NB4 (cell line): Measurements from ENCODE around the gene DPP8.

Experiments
- CTCF ChIP-seq: IDR thresholded peaks from one replicate; pipeline ENCODE4 v1.5.1; 2012; ENCODE audit warnings: low read depth, low read length
- MYC ChIP-seq: IDR thresholded peaks from 2 replicates; pipeline ENCODE4 v1.6.1; 2011; ENCODE audit warnings: low read depth, low read length
- POLR2A ChIP-seq: IDR thresholded peaks from 2 replicates; pipeline ENCODE4 v1.6.1; 2011; ENCODE audit warnings: mild to moderate bottlenecking; ENCODE audit not compliant: insufficient read length; ENCODE audit errors: extremely low read depth

GRCh38 chr15:65484876-65485275, 32.6 kb downstream of the DPP8 start:
- TF ChIP-seq CTCF (no peak), POLR2A (no peak), MYC (no peak)
